Measurements from ENCODE around the gene PLD1. TPM values are rescaled to one million over a fixed set of nuclear protein-coding genes. Genes with fewer than 3 reads are reported as not detected.

Gene PLD1
- total RNA-seq, 1 donor from 2014 or later, result 59.5 TPM

GRCh38 chr3:171758109-171758508 lies 52.2 kb downstream of the PLD1 start:
- H3K9me3 ChIP-seq (replicated peaks), result no peaks in the 10 kb centered on the region
- DNase-seq, result no peak
- no peak for TF ChIP-seq CTCF (IDR thresholded peaks at IDR 0.05; ENCODE audit: borderline replicate concordance)
- peak overlapping the region; percentile 30 for H3K27ac ChIP-seq (replicated peaks)
- no peaks in the 10 kb centered on the region for H3K36me3 ChIP-seq
- no peak overlapping the region for H3K4me3 ChIP-seq
- no peaks in the 10 kb centered on the region for H3K27me3 ChIP-seq (ENCODE audit: low read depth)
- peaks cover 100% of the 10 kb centered on the region for H3K4me1 ChIP-seq
- intact Hi-C loops (cut with micrococcal nuclease), result no loop called here

DNA sequence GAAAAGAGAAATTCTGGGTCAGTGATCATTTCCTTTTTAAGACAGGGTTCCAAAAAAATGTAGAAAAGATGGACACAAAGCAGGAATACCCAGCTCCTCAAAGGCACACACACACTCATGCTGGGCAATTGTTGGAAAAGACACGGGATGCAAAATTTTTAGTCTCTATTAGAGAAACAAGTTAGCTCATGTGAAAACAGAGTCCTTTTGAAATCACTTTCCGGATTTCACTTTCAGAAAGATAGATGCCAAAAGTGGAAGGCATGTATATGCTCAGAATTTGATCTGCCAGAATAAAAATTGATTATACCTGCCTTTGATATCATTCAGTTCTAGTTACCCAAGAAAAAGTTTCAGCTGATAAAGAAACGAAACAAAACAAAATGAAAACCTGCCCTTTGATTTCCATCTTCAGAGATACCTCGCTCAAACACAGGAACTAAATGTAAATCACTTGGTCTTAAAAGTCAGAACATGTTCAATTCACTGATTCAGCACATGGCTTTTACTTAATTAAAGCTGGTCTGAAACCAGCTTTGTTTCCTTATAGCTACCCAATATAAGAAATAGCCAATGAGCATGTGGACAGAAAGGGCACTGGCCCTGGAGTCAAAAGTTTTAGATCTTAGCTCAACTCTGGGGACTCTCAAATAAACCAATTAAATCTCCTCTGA lies 52.8 kb downstream of the PLD1 start:
- H3K36me3 ChIP-seq, result no peaks in the 10 kb centered on the region
- peak overlapping the region; percentile 30 for H3K27ac ChIP-seq (replicated peaks)
- H3K4me3 ChIP-seq, result no peak overlapping the region
- intact Hi-C loops (cut with micrococcal nuclease), result no loop called here
- no peaks in the 10 kb centered on the region for H3K9me3 ChIP-seq (replicated peaks)
- H3K27me3 ChIP-seq (ENCODE audit: low read depth), result no peaks in the 10 kb centered on the region
- no peak for TF ChIP-seq CTCF (IDR thresholded peaks at IDR 0.05; ENCODE audit: borderline replicate concordance)
- peaks cover 100% of the 10 kb centered on the region for H3K4me1 ChIP-seq
- no peak for DNase-seq

DNA sequence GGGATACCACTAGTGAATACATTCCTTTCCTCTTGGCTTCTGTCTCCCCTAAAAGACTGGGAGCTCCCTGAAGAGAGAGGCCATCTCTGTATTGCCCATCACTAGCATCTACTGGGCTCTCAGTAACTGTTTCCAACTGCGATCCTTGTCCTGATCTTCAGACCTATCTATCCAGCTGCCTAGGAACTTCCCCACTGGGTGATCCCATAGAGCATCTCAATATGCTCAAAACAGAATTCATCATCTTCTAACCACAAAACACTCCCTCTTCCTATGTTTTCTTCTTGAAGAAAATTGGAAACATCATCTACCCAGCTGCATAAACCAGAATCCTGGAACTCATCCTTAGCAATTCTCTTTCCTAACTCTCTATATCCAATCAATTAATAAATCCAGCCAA lies 54.6 kb downstream of the PLD1 start:
- H3K27ac ChIP-seq (replicated peaks), result peak overlapping the region; percentile 77
- H3K27me3 ChIP-seq (ENCODE audit: low read depth), result no peaks in the 10 kb centered on the region
- no peak for DNase-seq
- no peak overlapping the region for H3K4me3 ChIP-seq
- no peaks in the 10 kb centered on the region for H3K9me3 ChIP-seq (replicated peaks)
- TF ChIP-seq CTCF (IDR thresholded peaks at IDR 0.05; ENCODE audit: borderline replicate concordance), result no peak
- peaks cover 98% of the 10 kb centered on the region for H3K4me1 ChIP-seq
- intact Hi-C loops (cut with micrococcal nuclease), result no loop called here
- no peaks in the 10 kb centered on the region for H3K36me3 ChIP-seq

DNA sequence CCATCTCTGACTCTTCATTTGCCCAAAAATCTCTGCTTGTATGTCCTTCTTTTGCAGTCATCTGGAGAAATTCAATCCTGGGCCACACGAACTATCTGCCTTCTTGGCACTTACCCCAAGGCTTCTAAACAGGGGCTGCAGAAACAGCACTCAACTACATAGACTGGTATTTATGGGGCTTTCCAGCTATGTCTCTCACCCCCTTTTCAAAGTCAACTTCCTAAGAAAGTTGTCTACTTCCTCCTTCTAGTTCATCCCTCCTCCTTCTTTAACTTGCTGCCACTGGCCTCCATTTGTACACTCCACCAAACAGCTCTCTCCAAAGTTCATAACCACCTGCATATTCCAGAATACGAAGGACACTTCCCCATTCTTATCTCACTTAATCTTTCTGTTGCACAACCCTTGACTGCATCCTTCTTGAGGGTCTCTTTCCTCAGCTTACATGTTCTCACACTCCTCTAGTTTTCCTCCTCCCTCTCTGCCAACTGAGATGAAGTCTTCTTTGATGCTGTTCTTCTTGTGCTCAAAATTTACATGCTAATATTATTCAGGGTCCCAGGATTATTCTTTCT lies 55.2 kb downstream of the PLD1 start:
- Histone ChIP-seq H3K27me3 (ENCODE audit: low read depth) (no peaks in the 10 kb centered on the region), H3K9me3 (replicated peaks) (no peaks in the 10 kb centered on the region), H3K4me3 (no peak overlapping the region), H3K4me1 (peaks cover 98% of the 10 kb centered on the region), H3K36me3 (no peaks in the 10 kb centered on the region), H3K27ac (replicated peaks) (peak overlapping the region; percentile 77)
- no peak for TF ChIP-seq CTCF (IDR thresholded peaks at IDR 0.05; ENCODE audit: borderline replicate concordance)
- no peak for DNase-seq
- intact Hi-C loops (cut with micrococcal nuclease), result no loop called here

DNA sequence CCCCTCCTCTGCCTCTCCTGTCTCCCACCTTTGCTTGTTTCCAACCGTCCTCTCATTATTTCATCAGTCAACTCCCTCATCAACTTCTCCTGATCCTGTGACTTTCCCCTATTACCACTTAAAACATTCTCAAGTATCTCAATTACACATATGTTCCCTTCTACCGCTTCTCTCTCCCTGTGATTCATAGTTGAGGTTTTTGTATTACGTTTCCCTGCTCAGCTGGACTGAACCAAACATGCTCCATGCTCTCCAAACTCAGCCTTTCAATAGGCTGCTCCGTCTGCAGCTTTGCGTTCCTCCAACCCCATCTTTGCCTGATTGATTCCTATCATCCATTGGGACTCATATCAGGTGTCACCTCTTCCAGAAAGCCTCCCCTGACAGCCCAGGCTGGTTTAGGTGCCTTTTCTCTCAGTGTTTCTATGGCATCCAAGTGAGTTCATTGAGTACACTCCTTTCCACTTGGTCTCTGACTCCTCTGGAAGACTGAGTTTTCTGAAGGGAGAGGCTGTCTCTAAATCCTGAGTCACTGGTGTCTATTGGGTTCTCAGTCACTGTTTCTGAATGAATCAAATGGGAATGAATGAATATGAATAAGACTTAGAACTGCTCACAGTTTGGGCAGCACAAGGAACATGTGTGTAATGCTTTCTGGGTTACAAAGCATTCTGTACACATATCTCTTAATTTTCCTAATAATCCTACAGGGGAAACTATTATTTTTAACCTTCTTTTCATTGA lies 56.4 kb downstream of the PLD1 start:
- Histone ChIP-seq H3K4me3 (no peak overlapping the region), H3K27me3 (ENCODE audit: low read depth) (no peaks in the 10 kb centered on the region), H3K27ac (replicated peaks) (peak overlapping the region; percentile 77), H3K36me3 (no peaks in the 10 kb centered on the region), H3K9me3 (replicated peaks) (no peaks in the 10 kb centered on the region), H3K4me1 (peaks cover 98% of the 10 kb centered on the region)
- TF ChIP-seq CTCF (IDR thresholded peaks at IDR 0.05; ENCODE audit: borderline replicate concordance), result no peak
- intact Hi-C loops (cut with micrococcal nuclease), result no loop called here
- no peak for DNase-seq
